Measurements from ENCODE around the gene TMEM151B. TPM values are rescaled to one million over a fixed set of nuclear protein-coding genes. Genes with fewer than 3 reads are reported as not detected.
"Not testable (repeated sequence)": the region's sequence is repeated elsewhere in the genome, so short reads cannot be mapped to it uniquely, and the experiment has no call there.

TMEM151B gene
- total and polyA plus RNA-seq, 2 of the 13 experiments (the other 11 are each of a cell fraction or from before 2014, with no cell fraction given), result not detected

DNA sequence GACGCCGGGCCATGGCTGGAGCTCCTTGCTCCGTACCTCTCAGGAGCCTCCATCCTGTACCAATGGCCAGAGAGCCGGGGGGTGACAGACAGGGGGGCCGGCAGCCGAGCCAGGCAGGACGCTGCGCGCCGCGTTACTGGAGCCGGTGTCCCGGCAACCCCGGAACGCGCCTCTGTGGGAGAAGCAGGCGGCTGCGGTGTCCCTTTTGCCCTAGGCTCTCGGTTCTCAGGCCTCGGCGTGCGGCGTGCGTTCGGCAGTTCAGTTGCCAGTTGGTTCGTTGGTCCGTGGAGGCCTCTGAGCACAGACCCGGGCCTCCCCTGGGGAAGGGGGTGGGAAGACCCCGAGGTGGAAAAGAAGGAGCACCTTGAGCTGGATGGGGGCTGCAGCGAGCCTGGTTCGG lies 72.2 kb downstream of the TMEM151B start, which contains the start of gene SPATS1:
TSS of gene SPATS1 (plus strand) at position 162 of the 400 bp plus-strand sequence. CDS start 446 bp downstream, outside the sequence.
- ATAC-seq, result peak; percentile 34; the same call in 2 of the 3 replicates
- Histone ChIP-seq H4K20me1 (ENCODE audit: insufficient read depth, low read length) (no peaks in the 10 kb centered on the region), H2AFZ (ENCODE audit: low read length) (no peak within 1 kb of the TSS), H3K4me3 (replicated peaks in 1 of 3; ENCODE audit: insufficient read depth in 1 of 3, low read depth in 2 of 3, low read length in 3 of 3) (peak within 1 kb of the TSS in 1 of 3 experiments; percentile 31; a peak in 1 of 6 replicates), H3K4me1 (ENCODE audit: insufficient read depth, low read length) (0 out of 2 replicates have a peak, but pooled peaks cover 6% of the 10 kb centered on the region), H3K27me3 (ENCODE audit: control insufficient read depth in 1 of 2, insufficient read depth in 2 of 2, low read length in 2 of 2) (peaks cover 0 to 51% of the 10 kb centered on the region in 2 experiments; a peak in 3 of 5 replicates), H3K36me3 (replicated peaks in 1 of 2; ENCODE audit: control insufficient read depth in 1 of 2, insufficient read depth in 2 of 2, low read length in 2 of 2) (no peaks in the 10 kb centered on the region), H3K9ac (ENCODE audit: insufficient read depth, low read depth, low read length) (no peak within 1 kb of the TSS), H3K27ac (ENCODE audit: extremely low read length, insufficient read depth, low read length) (no peak within 1 kb of the TSS), H3K4me2 (ENCODE audit: low read depth, low read length) (peak within 1 kb of the TSS; percentile 39), H3K79me2 (ENCODE audit: insufficient read depth, low read length) (no peaks in the 10 kb centered on the region), H3K9me3 (ENCODE audit: low read length) (no peaks in the 10 kb centered on the region)
- 37% methylated on average over 31 of the region's 31 CpGs for WGBS (ENCODE audit: low lambda C conversion rate)
- TF ChIP-seq TOE1 (CRISPR knock-in tag; IDR thresholded peaks at IDR 0.05) (no peak), ZFX (CRISPR knock-in tag; IDR thresholded peaks at IDR 0.05; ENCODE audit: low read depth) (peak; percentile 28), UBTF (CRISPR knock-in tag; IDR thresholded peaks at IDR 0.05) (0 out of 2 replicates have a peak, but pooled peaks have one; percentile 38), HNRNPLL (IDR thresholded peaks at IDR 0.05; ENCODE audit: low read depth, low read length, poor library complexity, severe bottlenecking) (peak; percentile 75)
- TF ChIP-seq, protein P1, sequence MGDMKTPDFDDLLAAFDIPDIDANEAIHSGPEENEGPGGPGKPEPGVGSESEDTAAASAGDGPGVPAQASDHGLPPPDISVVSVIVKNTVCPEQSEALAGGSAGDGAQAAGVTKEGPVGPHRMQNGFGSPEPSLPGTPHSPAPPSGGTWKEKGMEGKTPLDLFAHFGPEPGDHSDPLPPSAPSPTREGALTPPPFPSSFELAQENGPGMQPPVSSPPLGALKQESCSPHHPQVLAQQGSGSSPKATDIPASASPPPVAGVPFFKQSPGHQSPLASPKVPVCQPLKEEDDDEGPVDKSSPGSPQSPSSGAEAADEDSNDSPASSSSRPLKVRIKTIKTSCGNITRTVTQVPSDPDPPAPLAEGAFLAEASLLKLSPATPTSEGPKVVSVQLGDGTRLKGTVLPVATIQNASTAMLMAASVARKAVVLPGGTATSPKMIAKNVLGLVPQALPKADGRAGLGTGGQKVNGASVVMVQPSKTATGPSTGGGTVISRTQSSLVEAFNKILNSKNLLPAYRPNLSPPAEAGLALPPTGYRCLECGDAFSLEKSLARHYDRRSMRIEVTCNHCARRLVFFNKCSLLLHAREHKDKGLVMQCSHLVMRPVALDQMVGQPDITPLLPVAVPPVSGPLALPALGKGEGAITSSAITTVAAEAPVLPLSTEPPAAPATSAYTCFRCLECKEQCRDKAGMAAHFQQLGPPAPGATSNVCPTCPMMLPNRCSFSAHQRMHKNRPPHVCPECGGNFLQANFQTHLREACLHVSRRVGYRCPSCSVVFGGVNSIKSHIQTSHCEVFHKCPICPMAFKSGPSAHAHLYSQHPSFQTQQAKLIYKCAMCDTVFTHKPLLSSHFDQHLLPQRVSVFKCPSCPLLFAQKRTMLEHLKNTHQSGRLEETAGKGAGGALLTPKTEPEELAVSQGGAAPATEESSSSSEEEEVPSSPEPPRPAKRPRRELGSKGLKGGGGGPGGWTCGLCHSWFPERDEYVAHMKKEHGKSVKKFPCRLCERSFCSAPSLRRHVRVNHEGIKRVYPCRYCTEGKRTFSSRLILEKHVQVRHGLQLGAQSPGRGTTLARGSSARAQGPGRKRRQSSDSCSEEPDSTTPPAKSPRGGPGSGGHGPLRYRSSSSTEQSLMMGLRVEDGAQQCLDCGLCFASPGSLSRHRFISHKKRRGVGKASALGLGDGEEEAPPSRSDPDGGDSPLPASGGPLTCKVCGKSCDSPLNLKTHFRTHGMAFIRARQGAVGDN (CRISPR knock-in tag; IDR thresholded peaks at IDR 0.05), result peak; percentile 51
- FAIRE-seq, result no peak
- POLR2A ChIA-PET, result interaction anchor here (1.1 kb wide), 1 partner anchor 97 kb away, joined by 3 read pairs; no protein-coding TSS in a partner anchor
- in situ Hi-C loops (cut with HindIII; ENCODE audit: extremely low pct_ligation_motif_present, low pct_unique_long_range_greater_than_20kb), result no loop called here
- CTCF ChIA-PET (ENCODE audit: low intra/inter-chr PET ratio, low total read pairs), result no interaction called here
- DNase-seq (ENCODE audit: low spot score), result no peak
- intact Hi-C loops (cut with micrococcal nuclease; ENCODE audit: unreplicated experiment), result no loop called here
- no TSS peak for BruUV-seq (replicated peaks)

- FAIRE-seq; intact Hi-C loops (cut with micrococcal nuclease; ENCODE audit: unreplicated experiment); H4K20me1 ChIP-seq (ENCODE audit: insufficient read depth, low read length); ATAC-seq; POLR2A ChIA-PET; H3K4me3 ChIP-seq (replicated peaks in 1 of 3; ENCODE audit: insufficient read depth in 1 of 3, low read depth in 2 of 3, low read length in 3 of 3); H3K4me2 ChIP-seq (ENCODE audit: low read depth, low read length); H3K79me2 ChIP-seq (ENCODE audit: insufficient read depth, low read length); H3K9ac ChIP-seq (ENCODE audit: insufficient read depth, low read depth, low read length); H2AFZ ChIP-seq (ENCODE audit: low read length); H3K27ac ChIP-seq (ENCODE audit: extremely low read length, insufficient read depth, low read length); CTCF ChIA-PET (ENCODE audit: low intra/inter-chr PET ratio, low total read pairs); H3K36me3 ChIP-seq (replicated peaks in 1 of 2; ENCODE audit: control insufficient read depth in 1 of 2, insufficient read depth in 2 of 2, low read length in 2 of 2); in situ Hi-C loops (cut with HindIII; ENCODE audit: extremely low pct_ligation_motif_present, low pct_unique_long_range_greater_than_20kb); DNase-seq (ENCODE audit: low spot score); H3K9me3 ChIP-seq (ENCODE audit: low read length); BruUV-seq (replicated peaks): not testable (repeated sequence)
- H3K4me1 ChIP-seq (ENCODE audit: insufficient read depth, low read length), result peaks cover 16% of the 10 kb centered on the region
- H3K27me3 ChIP-seq (ENCODE audit: control insufficient read depth in 1 of 2, insufficient read depth in 2 of 2, low read length in 2 of 2), result peaks cover 0 to 36% of the 10 kb centered on the region in 2 experiments; a peak in 4 of 5 replicates
- 24% methylated on average over 4 of the region's 4 CpGs for WGBS (ENCODE audit: low lambda C conversion rate)
Measured at GRCh38 chr6:44346818-44347217, 76.6 kb downstream of the TMEM151B start.

Data from HepG2 (cell line).